ENCODE measurements around the gene APOL6. TPM values are rescaled to one million over a fixed set of nuclear protein-coding genes. Genes with fewer than 3 reads are reported as not detected.

Gene APOL6
- total and polyA plus RNA-seq, 2 donors (not counting 3 experiments of a cell fraction or from before 2014, with no cell fraction given), result 0.33 to 3.0 TPM

- no peak overlapping the region for H3K4me3 ChIP-seq (replicated peaks in 1 of 3; ENCODE audit: insufficient read depth in 1 of 3, low read depth in 1 of 3, low read length in 3 of 3)
- peaks cover under 1 to 3% of the 10 kb centered on the region in 2 experiments for H3K27me3 ChIP-seq (ENCODE audit: control insufficient read depth in 2 of 2, insufficient read depth in 2 of 2, low read length in 2 of 2)
- no peaks in the 10 kb centered on the region for H4K20me1 ChIP-seq (replicated peaks; ENCODE audit: control insufficient read depth, extremely low read depth, insufficient read depth, low read length)
- FAIRE-seq (no peak), DNase-seq (ENCODE audit: low read depth, low spot score) (no peak)
- no peaks in the 10 kb centered on the region for H3K4me1 ChIP-seq (ENCODE audit: control insufficient read depth, extremely low read depth, insufficient read depth, low read length)
- dilution Hi-C loops (cut with MboI; ENCODE audit: extremely low pct_ligation_motif_present, low sequenced_read_pairs), result no loop called here
- BruUV-seq (replicated peaks), result no TSS peak
- intact Hi-C loops (cut with micrococcal nuclease), result no loop called here
- no peaks in the 10 kb centered on the region for H3K9me3 ChIP-seq (replicated peaks; ENCODE audit: control insufficient read depth, insufficient read depth, low read length)
- POLR2A ChIA-PET, result no interaction called here
- CTCF ChIA-PET, result interaction anchor here (0.5 kb wide), 1 partner anchor 53 kb away, joined by 3 read pairs; no protein-coding TSS in a partner anchor
- H3K4me2 ChIP-seq (ENCODE audit: insufficient read depth, low read length), result no peak overlapping the region
- TF ChIP-seq, protein P1, sequence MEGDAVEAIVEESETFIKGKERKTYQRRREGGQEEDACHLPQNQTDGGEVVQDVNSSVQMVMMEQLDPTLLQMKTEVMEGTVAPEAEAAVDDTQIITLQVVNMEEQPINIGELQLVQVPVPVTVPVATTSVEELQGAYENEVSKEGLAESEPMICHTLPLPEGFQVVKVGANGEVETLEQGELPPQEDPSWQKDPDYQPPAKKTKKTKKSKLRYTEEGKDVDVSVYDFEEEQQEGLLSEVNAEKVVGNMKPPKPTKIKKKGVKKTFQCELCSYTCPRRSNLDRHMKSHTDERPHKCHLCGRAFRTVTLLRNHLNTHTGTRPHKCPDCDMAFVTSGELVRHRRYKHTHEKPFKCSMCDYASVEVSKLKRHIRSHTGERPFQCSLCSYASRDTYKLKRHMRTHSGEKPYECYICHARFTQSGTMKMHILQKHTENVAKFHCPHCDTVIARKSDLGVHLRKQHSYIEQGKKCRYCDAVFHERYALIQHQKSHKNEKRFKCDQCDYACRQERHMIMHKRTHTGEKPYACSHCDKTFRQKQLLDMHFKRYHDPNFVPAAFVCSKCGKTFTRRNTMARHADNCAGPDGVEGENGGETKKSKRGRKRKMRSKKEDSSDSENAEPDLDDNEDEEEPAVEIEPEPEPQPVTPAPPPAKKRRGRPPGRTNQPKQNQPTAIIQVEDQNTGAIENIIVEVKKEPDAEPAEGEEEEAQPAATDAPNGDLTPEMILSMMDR (IDR thresholded peaks at IDR 0.05; ENCODE audit: extremely low read depth in 1 of 2, insufficient read depth in 1 of 2, low read depth in 1 of 2, low read length in 2 of 2), result no peak
- TF ChIP-seq JUN (IDR thresholded peaks at IDR 0.05; ENCODE audit: borderline replicate concordance, insufficient read depth, insufficient read length, low read depth), result no peak
- no peak for TF ChIP-seq EZH2 (IDR thresholded peaks at IDR 0.05; ENCODE audit: borderline replicate concordance, low read depth, low read length, severe bottlenecking)
- no peak for TF ChIP-seq FOS (IDR thresholded peaks at IDR 0.05; ENCODE audit: borderline replicate concordance, insufficient read depth, low read length)
- no peak for TF ChIP-seq MAX (IDR thresholded peaks at IDR 0.05; ENCODE audit: insufficient read depth, insufficient read length)
- TF ChIP-seq MYC (IDR thresholded peaks at IDR 0.05; ENCODE audit: low read depth, low read length), result no peak
- no peak for TF ChIP-seq POLR2AphosphoS5 (IDR thresholded peaks at IDR 0.05; ENCODE audit: insufficient read depth, low read depth, low read length)
- TF ChIP-seq GATA2 (IDR thresholded peaks at IDR 0.05; ENCODE audit: insufficient read depth, insufficient read length, low read depth, low read length), result no peak
- no peak for TF ChIP-seq POLR2A (IDR thresholded peaks at IDR 0.05; ENCODE audit: low read depth, low read length)
- no peak overlapping the region for H3K27ac ChIP-seq (ENCODE audit: insufficient read depth, low read depth, low read length)
- no peak overlapping the region for H3K9ac ChIP-seq (replicated peaks; ENCODE audit: extremely low read depth, insufficient read depth, low read length)
- no peaks in the 10 kb centered on the region for H3K36me3 ChIP-seq (ENCODE audit: control insufficient read depth in 2 of 2, extremely low read depth in 1 of 2, insufficient read depth in 2 of 2, low read length in 2 of 2)
- no peak overlapping the region for H2AFZ ChIP-seq (ENCODE audit: low read depth, low read length)
- H3K79me2 ChIP-seq (ENCODE audit: control insufficient read depth, insufficient read depth, low read length), result no peaks in the 10 kb centered on the region
- no peaks in the 10 kb centered on the region for H3K9me1 ChIP-seq (replicated peaks; ENCODE audit: control insufficient read depth, extremely low read depth, insufficient read depth, low read length)
These were observed 37.5 kb upstream of the APOL6 start for GRCh38 chr22:35610741-35611140.
